T-helper 22 cell (primary cell): ENCODE results near the gene UBE2I.
"Not testable (repeated sequence)": the region's sequence is repeated elsewhere in the genome, so short reads cannot be mapped to it uniquely, and the experiment has no call there.

Experiments
- DNase-seq: peaks from one replicate; pipeline ENCODE4 v3.0.0-alpha.2; 2020; ENCODE audit warnings: low read depth

The UBE2I gene

DNA sequence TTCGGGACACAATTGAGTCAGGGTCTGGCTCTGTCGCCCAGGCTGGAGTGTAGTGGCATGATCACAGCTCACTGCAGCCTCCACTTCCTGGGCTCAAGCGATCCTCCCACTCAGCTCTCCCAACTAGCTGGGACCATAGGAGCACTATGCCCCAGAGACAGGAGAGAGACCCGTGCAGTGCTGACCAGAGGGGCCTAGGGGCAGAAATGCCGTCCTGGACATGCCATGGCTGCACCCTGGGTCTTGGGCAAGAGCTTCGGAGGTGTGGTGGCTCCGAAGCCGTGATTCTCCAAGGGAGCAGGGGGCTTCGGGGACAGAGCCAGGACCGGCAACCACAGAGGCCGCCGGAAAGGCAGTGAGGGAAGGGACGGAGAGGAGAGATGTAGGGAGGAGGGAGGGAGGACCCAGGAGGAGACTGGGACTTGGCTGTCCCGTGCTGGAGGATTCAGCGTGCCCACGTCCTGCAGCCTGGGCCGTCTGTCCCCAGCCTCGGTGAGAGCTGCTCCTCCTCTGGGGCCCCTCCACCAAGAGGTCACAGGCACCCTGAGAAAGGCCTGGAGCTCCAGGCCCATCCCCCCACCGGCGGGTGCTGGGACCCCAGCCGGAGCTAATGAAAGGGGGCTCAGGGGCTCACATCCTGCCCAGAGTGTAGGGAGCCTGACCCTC is 31.7 kb upstream of the UBE2I start:
- DNase-seq, result no peak

- DNase-seq, result no peak
Observed at GRCh38 chr16:1278477-1278876, 31.0 kb upstream of the UBE2I start.

- no peak for DNase-seq
Observed at GRCh38 chr16:1279081-1279944, 30.1 kb upstream of the UBE2I start.

- no peak for DNase-seq
Observed at GRCh38 chr16:1279945-1280589, 29.4 kb upstream of the UBE2I start.

DNA sequence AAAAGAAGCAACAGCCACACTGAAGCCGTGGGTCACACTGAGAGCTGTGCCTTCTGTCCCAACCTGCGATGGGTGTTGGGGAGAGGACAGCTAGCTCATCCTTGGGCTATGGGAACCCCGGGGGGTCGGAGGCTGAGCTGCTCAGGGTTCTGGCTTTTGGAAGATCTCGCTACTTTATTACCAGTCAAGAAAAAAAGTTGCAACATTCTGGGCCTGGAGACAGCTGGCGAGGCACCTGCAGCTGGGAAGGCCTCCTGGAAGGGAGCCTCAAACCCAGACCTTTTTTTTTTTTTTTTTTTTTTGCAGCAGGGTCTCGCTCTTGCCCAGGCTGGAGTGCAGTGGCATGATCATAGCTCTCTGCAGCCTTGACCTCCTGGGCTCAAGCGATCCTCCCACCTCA is 28.7 kb upstream of the UBE2I start:
- no peak for DNase-seq

DNA sequence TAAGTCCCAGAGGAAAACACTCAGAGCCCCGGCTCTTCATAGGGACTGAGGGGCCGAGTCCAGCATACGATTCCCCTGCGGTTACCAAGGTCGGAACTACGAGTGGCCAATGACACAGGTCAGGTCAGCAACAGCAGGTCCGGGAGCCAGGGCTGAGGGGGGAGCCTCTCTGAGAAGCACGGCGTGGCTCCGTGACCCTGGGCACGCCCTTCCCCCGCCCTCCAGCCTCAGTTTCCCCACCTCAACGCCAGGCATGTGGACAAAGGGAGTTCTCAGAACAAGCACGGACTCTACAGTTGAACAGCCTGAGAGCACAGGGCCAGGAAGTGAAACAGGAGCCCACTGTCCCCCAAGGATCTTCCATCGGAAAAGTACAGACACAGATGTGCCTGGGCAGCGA is 27.9 kb upstream of the UBE2I start:
- no peak for DNase-seq

DNA sequence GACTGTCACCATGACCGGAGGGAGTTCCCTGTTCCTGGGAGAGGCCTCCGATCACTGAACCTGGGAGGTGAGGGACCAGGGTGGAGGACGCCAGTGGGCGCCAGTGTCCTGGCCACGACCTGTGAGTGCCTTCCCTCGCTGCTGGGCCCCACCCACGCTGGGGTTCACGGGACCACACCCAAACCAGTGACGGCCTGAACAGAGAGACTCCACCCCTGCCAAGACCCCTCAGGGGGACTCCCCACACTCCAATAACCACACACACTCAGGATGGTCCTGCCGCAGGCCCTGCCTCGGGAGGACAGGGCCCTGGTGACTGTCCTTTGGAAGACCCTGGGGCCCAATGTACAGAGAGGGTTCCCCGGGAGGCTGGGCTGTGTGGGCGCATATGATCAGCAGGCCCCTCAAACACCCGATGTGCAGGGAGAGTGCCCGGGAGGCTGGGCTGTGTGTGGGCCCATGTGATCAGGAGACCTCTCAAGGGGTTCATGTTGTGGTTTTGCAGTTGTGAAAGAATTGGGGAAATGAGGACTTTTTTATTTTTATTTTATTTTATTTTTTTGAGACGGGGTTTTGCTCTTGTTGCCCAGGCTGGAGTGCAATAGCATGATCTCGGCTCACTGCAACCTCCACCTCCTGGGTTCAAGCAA is 27.0 kb upstream of the UBE2I start:
- no peak for DNase-seq

DNA sequence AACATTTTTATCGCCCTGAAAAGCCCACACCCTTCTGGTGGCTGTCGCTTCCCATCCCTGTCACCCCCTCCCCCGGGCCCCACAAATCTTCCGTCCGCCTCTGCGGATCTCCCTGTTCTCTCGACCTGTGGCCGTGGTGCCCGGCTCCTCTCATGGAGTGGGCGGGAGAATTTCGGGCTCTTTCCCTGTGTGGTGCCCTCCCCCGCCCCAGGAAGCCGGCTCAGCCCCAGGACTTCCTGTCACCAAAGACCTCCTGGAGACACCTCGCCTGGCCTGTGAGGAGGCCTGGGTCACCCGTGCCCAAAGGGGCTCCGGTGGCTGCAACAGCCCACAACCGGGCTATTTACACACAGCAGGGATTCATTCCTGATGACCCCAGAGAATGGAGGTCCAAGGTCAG is 26.1 kb upstream of the UBE2I start:
- no peak for DNase-seq

GRCh38 chr16:1283996-1284616 is 25.3 kb upstream of the UBE2I start:
- DNase-seq, result no peak

- no peak for DNase-seq
Observed at GRCh38 chr16:1285669-1286512, 23.5 kb upstream of the UBE2I start.

- DNase-seq, result no peak
Observed at GRCh38 chr16:1286513-1287094, 22.8 kb upstream of the UBE2I start.

- no peak for DNase-seq
Observed at GRCh38 chr16:1287982-1288670, 21.3 kb upstream of the UBE2I start.

- no peak for DNase-seq
Observed at GRCh38 chr16:1288813-1289476, 20.5 kb upstream of the UBE2I start.

- no peak for DNase-seq
Observed at GRCh38 chr16:1289477-1289866, 20.0 kb upstream of the UBE2I start.

DNA sequence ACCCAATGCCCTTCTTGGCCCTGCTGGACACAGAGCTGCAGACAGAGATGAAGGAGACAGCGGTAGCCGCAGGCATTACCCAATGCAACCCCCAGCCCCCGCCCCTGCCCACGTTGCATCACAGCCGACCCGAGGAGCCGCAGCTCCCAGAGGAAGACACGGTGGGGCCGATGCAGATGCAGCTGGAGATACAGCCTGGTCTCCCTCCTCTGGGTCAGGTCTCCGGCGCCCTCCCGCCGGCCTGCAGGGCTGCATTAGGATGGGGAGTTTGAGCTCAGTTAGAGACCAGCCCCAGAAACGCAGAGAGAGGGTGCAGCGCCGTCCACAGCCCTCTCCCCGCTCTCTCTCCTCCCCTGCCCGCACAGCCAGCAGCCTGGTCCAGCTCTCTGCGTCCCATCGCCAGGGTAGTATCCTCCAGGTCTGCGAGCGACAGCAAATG is 19.4 kb upstream of the UBE2I start:
- DNase-seq, result no peak

- DNase-seq, result no peak
Observed at GRCh38 chr16:1290860-1291575, 18.4 kb upstream of the UBE2I start.

DNA sequence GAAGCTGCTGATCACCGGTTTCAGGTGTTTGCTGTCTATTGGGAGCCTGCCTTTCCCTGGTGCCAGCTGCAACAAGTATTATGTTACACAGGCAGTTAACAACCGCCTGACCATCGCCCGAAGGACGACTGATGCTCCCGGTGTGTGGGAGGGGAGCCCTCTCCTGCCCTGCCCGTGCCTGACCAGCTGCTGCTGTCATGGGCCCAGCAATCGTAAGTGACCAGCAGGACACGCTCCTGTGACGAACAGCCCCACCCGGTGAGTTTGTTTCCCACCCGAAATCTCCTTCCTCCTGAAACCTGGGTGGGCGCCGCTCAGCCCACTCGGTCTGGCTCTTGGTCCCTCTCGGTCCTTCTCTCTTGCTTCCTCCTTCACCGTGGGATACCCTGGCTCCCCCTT is 17.9 kb upstream of the UBE2I start:
- no peak for DNase-seq

GRCh38 chr16:1292208-1292607 is 17.2 kb upstream of the UBE2I start:
- not testable (repeated sequence) for DNase-seq

DNA sequence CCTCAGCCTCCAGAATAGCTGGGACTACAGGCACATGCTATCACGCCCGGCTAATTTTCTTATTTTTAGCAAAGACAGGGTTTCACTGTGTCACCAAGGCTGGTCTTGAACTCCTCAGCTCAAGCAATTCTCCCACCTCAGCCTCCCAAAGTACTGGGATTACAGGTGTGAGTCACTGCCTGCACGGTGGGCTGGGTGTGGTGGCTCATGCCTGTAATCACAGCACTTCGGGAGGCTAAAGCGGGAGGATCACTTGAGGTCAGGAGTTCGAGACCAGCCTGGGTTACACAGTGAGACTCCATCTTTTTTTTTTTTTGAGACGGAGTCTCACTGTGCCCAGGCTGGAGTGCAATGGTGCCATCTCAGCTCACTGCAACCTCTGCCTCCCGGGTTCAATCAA is 16.6 kb upstream of the UBE2I start:
- DNase-seq, result not testable (repeated sequence)
